ENCODE data around the gene MSRB1.

- no peak for TF ChIP-seq EZH2phosphoT487 (IDR thresholded peaks at IDR 0.05; ENCODE audit: insufficient read depth, low read depth)
- TF ChIP-seq EZH2 (IDR thresholded peaks at IDR 0.05; ENCODE audit: insufficient read depth, poor library complexity, severe bottlenecking), result no peak
These were observed 17.9 kb upstream of the MSRB1 start for GRCh38 chr16:1960665-1961630.
